GM23338 (cell line): ENCODE results near the gene NDFIP1. TPM values are rescaled to one million over a fixed set of nuclear protein-coding genes. Genes with fewer than 3 reads are reported as not detected.

Experiments used
- ATAC-seq: fragments of 200-7000 bp; cut with Tn5 transposase; 3 replicates; pipeline ENCODE4 v1.9.1; 2020
- DNase-seq: peaks from one replicate; pipeline ENCODE4 v3.0.0-alpha.2; 2015; ENCODE audit warnings: low spot score
- H2AFZ ChIP-seq: fragments of 200-600 bp; sonication (generic); 2 replicates; pipeline ENCODE4 v1.8.0; 2016; ENCODE audit warnings: antibody characterized with exemption, mild to moderate bottlenecking, moderate library complexity
- H3F3A ChIP-seq: fragments of 200-600 bp; sonication (generic); replicated peaks from 2 replicates; pipeline ENCODE4 v1.8.0; 2017; ENCODE audit warnings: antibody characterized with exemption, mixed run types, low read depth
- H3K27ac ChIP-seq: fragments of 200-600 bp; sonication (generic); 2 replicates; pipeline ENCODE4 v1.6.1; 2016; ENCODE audit warnings: low read depth
- H3K27me3 ChIP-seq: fragments of 200-600 bp; sonication (generic); 2 replicates; pipeline ENCODE4 v1.8.0; 2016; ENCODE audit warnings: mild to moderate bottlenecking, mixed run types, moderate library complexity; ENCODE audit not compliant: insufficient read depth
- H3K36me3 ChIP-seq: fragments of 200-600 bp; sonication (generic); 2 replicates; pipeline ENCODE4 v1.8.0; 2016; ENCODE audit warnings: mild to moderate bottlenecking; ENCODE audit not compliant: insufficient read depth
- H3K4me1 ChIP-seq: fragments of 200-600 bp; sonication (generic); 2 replicates; pipeline ENCODE4 v1.8.0; 2016; ENCODE audit warnings: mild to moderate bottlenecking, moderate library complexity; ENCODE audit not compliant: insufficient read depth
- H3K4me2 ChIP-seq: fragments of 200-600 bp; sonication (generic); 2 replicates; pipeline ENCODE4 v1.7.1; 2017; ENCODE audit warnings: mixed run types
- H3K4me3 ChIP-seq: fragments of 200-600 bp; sonication (generic); 2 replicates; pipeline ENCODE4 v1.6.1; 2016; ENCODE audit warnings: mixed run types
- H3K79me2 ChIP-seq: fragments of 200-600 bp; sonication (generic); replicated peaks from 2 replicates; pipeline ENCODE4 v1.8.0; 2017; ENCODE audit warnings: mild to moderate bottlenecking; ENCODE audit not compliant: insufficient read depth
- H3K9me2 ChIP-seq: fragments of 200-600 bp; sonication (generic); 2 replicates; pipeline ENCODE4 v1.8.0; 2017; ENCODE audit not compliant: insufficient read depth
- H4K20me1 ChIP-seq: fragments of 200-600 bp; sonication (generic); replicated peaks from 2 replicates; pipeline ENCODE4 v1.8.0; 2017; ENCODE audit warnings: mild to moderate bottlenecking; ENCODE audit not compliant: insufficient read depth
- H3K27ac Mint-ChIP-seq: 2 replicates; pipeline ENCODE4 v1.8.0; 2020; ENCODE audit warnings: inconsistent platforms, mild to moderate bottlenecking, moderate library complexity, mixed read lengths
- H3K27me3 Mint-ChIP-seq: 3 replicates; pipeline ENCODE4 v1.8.0; 2022; ENCODE audit warnings: low read depth, mild to moderate bottlenecking, moderate library complexity, mixed read lengths, inconsistent platforms; ENCODE audit not compliant: insufficient read depth, poor library complexity
- H3K36me3 Mint-ChIP-seq: 3 replicates; pipeline ENCODE4 v1.8.0; 2021; ENCODE audit warnings: low read depth, mild to moderate bottlenecking, inconsistent platforms, moderate library complexity, mixed read lengths
- H3K4me1 Mint-ChIP-seq: 3 replicates; pipeline ENCODE4 v1.8.0; 2020; ENCODE audit warnings: mild to moderate bottlenecking, inconsistent platforms, mixed read lengths
- H3K4me3 Mint-ChIP-seq: 3 replicates; pipeline ENCODE4 v1.8.0; 2021; ENCODE audit warnings: moderate library complexity, mild to moderate bottlenecking, inconsistent platforms, mixed read lengths
- H3K9me3 Mint-ChIP-seq: 3 replicates; pipeline ENCODE4 v1.8.0; 2020; ENCODE audit warnings: moderate library complexity, mild to moderate bottlenecking, inconsistent platforms, mixed read lengths
- ETS1 ChIP-seq: IDR thresholded peaks from 2 replicates; pipeline ENCODE4 v1.6.1; 2016; ENCODE audit warnings: antibody characterized with exemption
- NANOG ChIP-seq: IDR thresholded peaks from 2 replicates; pipeline ENCODE4 v1.6.1; 2016; ENCODE audit warnings: antibody characterized with exemption, borderline replicate concordance
- STAT1 ChIP-seq: IDR thresholded peaks from one replicate; pipeline ENCODE4 v1.6.1; 2016; ENCODE audit warnings: antibody characterized with exemption; ENCODE audit not compliant: unreplicated experiment
- polyA plus RNA-seq: library from polyadenylated mRNA; unstranded; fragments of >200 nt; fragmentation: Nextera tagmentation; extraction: Ambion mirVana; gene quantifications from 2 replicates; pipeline ENCODE4 v1.2.1, GENCODE V29; 2016
- total RNA-seq: library from RNA; depleted of rRNA; stranded (reverse); fragments of >200 nt; shearing (Covaris generic); gene quantifications from 2 replicates; pipeline ENCODE4 v1.2.3, GENCODE V29; 2014
- TF ChIP-seq, protein P1 (sequence below): fragments of 250-450 bp; sonication (Bioruptor Pico); IDR thresholded peaks from 2 replicates; pipeline ENCODE4 v1.5.0; 2020; ENCODE audit warnings: mild to moderate bottlenecking, moderate library complexity

Gene NDFIP1
- total and polyA plus RNA-seq, 2 experiments from 2014 or later: 24.3 to 45.0 TPM

DNA sequence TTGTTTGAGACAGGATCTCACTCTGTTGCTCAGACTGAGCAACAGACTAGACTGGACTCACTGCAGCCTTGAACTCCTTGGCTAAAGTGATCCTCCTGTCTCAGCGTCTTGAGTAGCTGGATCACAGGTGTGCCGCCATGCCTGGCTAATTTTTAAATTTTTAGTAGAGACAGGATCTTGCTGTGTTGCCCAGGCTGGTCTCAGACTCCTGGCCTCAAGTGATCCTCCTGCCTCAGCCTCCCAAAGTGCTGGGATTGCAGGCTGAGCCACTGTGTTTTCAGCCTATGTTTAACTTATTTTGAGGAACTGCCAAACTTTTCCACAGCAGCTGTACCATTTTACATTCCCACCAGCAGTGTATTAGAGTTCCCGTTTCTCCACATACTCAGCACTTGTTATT lies 16.8 kb downstream of the NDFIP1 start (continued):
- TF ChIP-seq, protein P1, sequence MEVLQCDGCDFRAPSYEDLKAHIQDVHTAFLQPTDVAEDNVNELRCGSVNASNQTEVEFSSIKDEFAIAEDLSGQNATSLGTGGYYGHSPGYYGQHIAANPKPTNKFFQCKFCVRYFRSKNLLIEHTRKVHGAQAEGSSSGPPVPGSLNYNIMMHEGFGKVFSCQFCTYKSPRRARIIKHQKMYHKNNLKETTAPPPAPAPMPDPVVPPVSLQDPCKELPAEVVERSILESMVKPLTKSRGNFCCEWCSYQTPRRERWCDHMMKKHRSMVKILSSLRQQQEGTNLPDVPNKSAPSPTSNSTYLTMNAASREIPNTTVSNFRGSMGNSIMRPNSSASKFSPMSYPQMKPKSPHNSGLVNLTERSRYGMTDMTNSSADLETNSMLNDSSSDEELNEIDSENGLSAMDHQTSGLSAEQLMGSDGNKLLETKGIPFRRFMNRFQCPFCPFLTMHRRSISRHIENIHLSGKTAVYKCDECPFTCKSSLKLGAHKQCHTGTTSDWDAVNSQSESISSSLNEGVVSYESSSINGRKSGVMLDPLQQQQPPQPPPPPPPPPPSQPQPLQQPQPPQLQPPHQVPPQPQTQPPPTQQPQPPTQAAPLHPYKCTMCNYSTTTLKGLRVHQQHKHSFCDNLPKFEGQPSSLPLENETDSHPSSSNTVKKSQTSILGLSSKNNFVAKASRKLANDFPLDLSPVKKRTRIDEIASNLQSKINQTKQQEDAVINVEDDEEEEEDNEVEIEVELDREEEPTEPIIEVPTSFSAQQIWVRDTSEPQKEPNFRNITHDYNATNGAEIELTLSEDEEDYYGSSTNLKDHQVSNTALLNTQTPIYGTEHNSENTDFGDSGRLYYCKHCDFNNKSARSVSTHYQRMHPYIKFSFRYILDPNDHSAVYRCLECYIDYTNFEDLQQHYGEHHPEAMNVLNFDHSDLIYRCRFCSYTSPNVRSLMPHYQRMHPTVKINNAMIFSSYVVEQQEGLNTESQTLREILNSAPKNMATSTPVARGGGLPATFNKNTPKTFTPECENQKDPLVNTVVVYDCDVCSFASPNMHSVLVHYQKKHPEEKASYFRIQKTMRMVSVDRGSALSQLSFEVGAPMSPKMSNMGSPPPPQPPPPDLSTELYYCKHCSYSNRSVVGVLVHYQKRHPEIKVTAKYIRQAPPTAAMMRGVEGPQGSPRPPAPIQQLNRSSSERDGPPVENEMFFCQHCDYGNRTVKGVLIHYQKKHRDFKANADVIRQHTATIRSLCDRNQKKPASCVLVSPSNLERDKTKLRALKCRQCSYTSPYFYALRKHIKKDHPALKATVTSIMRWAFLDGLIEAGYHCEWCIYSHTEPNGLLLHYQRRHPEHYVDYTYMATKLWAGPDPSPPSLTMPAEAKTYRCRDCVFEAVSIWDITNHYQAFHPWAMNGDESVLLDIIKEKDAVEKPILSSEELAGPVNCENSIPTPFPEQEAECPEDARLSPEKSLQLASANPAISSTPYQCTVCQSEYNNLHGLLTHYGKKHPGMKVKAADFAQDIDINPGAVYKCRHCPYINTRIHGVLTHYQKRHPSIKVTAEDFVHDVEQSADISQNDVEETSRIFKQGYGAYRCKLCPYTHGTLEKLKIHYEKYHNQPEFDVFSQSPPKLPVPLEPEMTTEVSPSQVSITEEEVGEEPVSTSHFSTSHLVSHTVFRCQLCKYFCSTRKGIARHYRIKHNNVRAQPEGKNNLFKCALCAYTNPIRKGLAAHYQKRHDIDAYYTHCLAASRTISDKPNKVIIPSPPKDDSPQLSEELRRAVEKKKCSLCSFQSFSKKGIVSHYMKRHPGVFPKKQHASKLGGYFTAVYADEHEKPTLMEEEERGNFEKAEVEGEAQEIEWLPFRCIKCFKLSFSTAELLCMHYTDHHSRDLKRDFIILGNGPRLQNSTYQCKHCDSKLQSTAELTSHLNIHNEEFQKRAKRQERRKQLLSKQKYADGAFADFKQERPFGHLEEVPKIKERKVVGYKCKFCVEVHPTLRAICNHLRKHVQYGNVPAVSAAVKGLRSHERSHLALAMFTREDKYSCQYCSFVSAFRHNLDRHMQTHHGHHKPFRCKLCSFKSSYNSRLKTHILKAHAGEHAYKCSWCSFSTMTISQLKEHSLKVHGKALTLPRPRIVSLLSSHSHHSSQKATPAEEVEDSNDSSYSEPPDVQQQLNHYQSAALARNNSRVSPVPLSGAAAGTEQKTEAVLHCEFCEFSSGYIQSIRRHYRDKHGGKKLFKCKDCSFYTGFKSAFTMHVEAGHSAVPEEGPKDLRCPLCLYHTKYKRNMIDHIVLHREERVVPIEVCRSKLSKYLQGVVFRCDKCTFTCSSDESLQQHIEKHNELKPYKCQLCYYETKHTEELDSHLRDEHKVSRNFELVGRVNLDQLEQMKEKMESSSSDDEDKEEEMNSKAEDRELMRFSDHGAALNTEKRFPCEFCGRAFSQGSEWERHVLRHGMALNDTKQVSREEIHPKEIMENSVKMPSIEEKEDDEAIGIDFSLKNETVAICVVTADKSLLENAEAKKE: no peak
- TF ChIP-seq NANOG: no peak

- Histone ChIP-seq H4K20me1 (peaks cover 5% of the 10 kb centered on the region; the same call in 1 of the 2 replicates), H3K27ac (no peak overlapping the region), H3K79me2 (peaks cover 95% of the 10 kb centered on the region), H3K36me3 (no peaks in the 10 kb centered on the region), H3K9me2 (no peaks in the 10 kb centered on the region), H3F3A (no peaks in the 10 kb centered on the region), H2AFZ (no peak overlapping the region), H3K4me3 (no peak overlapping the region), H3K4me2 (no peak overlapping the region), H3K27me3 (no peaks in the 10 kb centered on the region), H3K4me1 (peaks cover 16% of the 10 kb centered on the region)
- peaks cover 22% of the 10 kb centered on the region; the same call in 2 of the 3 replicates for H3K36me3 Mint-ChIP-seq
- peaks cover 15% of the 10 kb centered on the region for H3K4me1 Mint-ChIP-seq
- ATAC-seq: no peak
- DNase-seq: no peak
- no peak overlapping the region for H3K27ac Mint-ChIP-seq
- H3K9me3 Mint-ChIP-seq: peaks cover 9% of the 10 kb centered on the region; the same call in 2 of the 3 replicates
- H3K4me3 Mint-ChIP-seq: no peak overlapping the region
- H3K27me3 Mint-ChIP-seq: no peaks in the 10 kb centered on the region
- TF ChIP-seq, protein P1: no peak
- TF ChIP-seq STAT1: no peak
- no peak for TF ChIP-seq ETS1
Observed at GRCh38 chr5:142125963-142126362, 17.4 kb downstream of the NDFIP1 start.
